ENCODE data around the gene SIGLEC6. TPM values are rescaled to one million over a fixed set of nuclear protein-coding genes. Genes with fewer than 3 reads are reported as not detected.

The SIGLEC6 gene
- total RNA-seq, 2 experiments from 2014 or later, result 0.29 TPM; not detected in 1

- Mint-ChIP-seq H3K27me3 (ENCODE audit: low read depth) (peaks cover 17% of the 10 kb centered on the region), H3K4me3 (peak overlapping the region; percentile 24), H3K27ac (peak overlapping the region; percentile 30), H3K9me3 (ENCODE audit: insufficient read depth) (no peaks in the 10 kb centered on the region), H3K4me1 (ENCODE audit: low read depth) (peaks cover 61% of the 10 kb centered on the region), H3K36me3 (ENCODE audit: low read depth) (no peaks in the 10 kb centered on the region)
- ATAC-seq (peak; percentile 41), DNase-seq (no peak)
- POLR2A ChIA-PET, result interaction anchor here (0.6 kb wide), 1 partner anchor 31 kb away, joined by 4 read pairs; no protein-coding TSS in a partner anchor
- CTCF ChIA-PET, result interaction anchor here (1.2 to 1.3 kb wide), 4 partner anchors 17 to 230 kb away, joined by 3 to 4 read pairs (median 3); no protein-coding TSS in a partner anchor
These were observed 16.1 kb upstream of the SIGLEC6 start for GRCh38 chr19:51547397-51548212.

GRCh38 chr19:51546650-51547396 lies 15.4 kb upstream of the SIGLEC6 start:
- peak overlapping the region; percentile 34 for H3K27ac Mint-ChIP-seq
- H3K4me3 Mint-ChIP-seq, result peak overlapping the region; percentile 24
- POLR2A ChIA-PET, result interaction anchor here (0.6 kb wide), 1 partner anchor 32 kb away, joined by 4 read pairs; no protein-coding TSS in a partner anchor
- DNase-seq, result no peak
- H3K36me3 Mint-ChIP-seq (ENCODE audit: low read depth), result no peaks in the 10 kb centered on the region
- ATAC-seq, result peak; percentile 76
- CTCF ChIA-PET, result interaction anchor here (1.2 to 1.3 kb wide), 3 partner anchors 16 to 231 kb away, joined by 3 read pairs; no protein-coding TSS in a partner anchor
- H3K4me1 Mint-ChIP-seq (ENCODE audit: low read depth), result peaks cover 54% of the 10 kb centered on the region
- no peaks in the 10 kb centered on the region for H3K9me3 Mint-ChIP-seq (ENCODE audit: insufficient read depth)
- H3K27me3 Mint-ChIP-seq (ENCODE audit: low read depth), result peaks cover 18% of the 10 kb centered on the region

- Mint-ChIP-seq H3K27ac (peak overlapping the region; percentile 34), H3K9me3 (ENCODE audit: insufficient read depth) (no peaks in the 10 kb centered on the region), H3K4me1 (ENCODE audit: low read depth) (peaks cover 47% of the 10 kb centered on the region), H3K27me3 (ENCODE audit: low read depth) (peaks cover 25% of the 10 kb centered on the region), H3K4me3 (peak overlapping the region; percentile 5), H3K36me3 (ENCODE audit: low read depth) (no peaks in the 10 kb centered on the region)
- DNase-seq (no peak), ATAC-seq (no peak)
- ChIA-PET POLR2A (no interaction called here), CTCF (interaction anchor here (1.3 kb wide), 1 partner anchor 231 kb away, joined by 3 read pairs; no protein-coding TSS in a partner anchor)
These were observed 14.7 kb upstream of the SIGLEC6 start for GRCh38 chr19:51546107-51546649.

- DNase-seq (peak; percentile 8), ATAC-seq (no peak)
- Mint-ChIP-seq H3K4me3 (no peak overlapping the region), H3K27ac (no peak overlapping the region), H3K27me3 (ENCODE audit: low read depth) (peaks cover 30% of the 10 kb centered on the region), H3K9me3 (ENCODE audit: insufficient read depth) (no peaks in the 10 kb centered on the region), H3K36me3 (ENCODE audit: low read depth) (no peaks in the 10 kb centered on the region), H3K4me1 (ENCODE audit: low read depth) (peaks cover 30% of the 10 kb centered on the region)
- POLR2A ChIA-PET, result no interaction called here
- CTCF ChIA-PET, result no interaction called here
These were observed 12.6 kb upstream of the SIGLEC6 start for GRCh38 chr19:51544038-51544437.

- peak; percentile 9 for DNase-seq
- Mint-ChIP-seq H3K4me1 (ENCODE audit: low read depth) (peaks cover 19% of the 10 kb centered on the region), H3K9me3 (ENCODE audit: insufficient read depth) (no peaks in the 10 kb centered on the region), H3K27ac (no peak overlapping the region), H3K36me3 (ENCODE audit: low read depth) (no peaks in the 10 kb centered on the region), H3K27me3 (ENCODE audit: low read depth) (peaks cover 36% of the 10 kb centered on the region), H3K4me3 (no peak overlapping the region)
- ChIA-PET POLR2A (no interaction called here), CTCF (no interaction called here)
- no peak for ATAC-seq
These were observed 11.2 kb upstream of the SIGLEC6 start for GRCh38 chr19:51542699-51543098.

- no peak for ATAC-seq
- Mint-ChIP-seq H3K36me3 (ENCODE audit: low read depth) (no peaks in the 10 kb centered on the region), H3K27me3 (ENCODE audit: low read depth) (peaks cover 39% of the 10 kb centered on the region), H3K4me1 (ENCODE audit: low read depth) (peaks cover 9% of the 10 kb centered on the region), H3K9me3 (ENCODE audit: insufficient read depth) (no peaks in the 10 kb centered on the region), H3K27ac (no peak overlapping the region), H3K4me3 (no peak overlapping the region)
- CTCF ChIA-PET, result no interaction called here
- no peak for DNase-seq
- POLR2A ChIA-PET, result no interaction called here
These were observed 10.2 kb upstream of the SIGLEC6 start for GRCh38 chr19:51541458-51542357.

- ATAC-seq, result no peak
- DNase-seq, result no peak
- Mint-ChIP-seq H3K27ac (no peak overlapping the region), H3K36me3 (ENCODE audit: low read depth) (no peaks in the 10 kb centered on the region), H3K27me3 (ENCODE audit: low read depth) (peaks cover 47% of the 10 kb centered on the region), H3K4me1 (ENCODE audit: low read depth) (no peaks in the 10 kb centered on the region), H3K9me3 (ENCODE audit: insufficient read depth) (no peaks in the 10 kb centered on the region), H3K4me3 (no peak overlapping the region)
- CTCF ChIA-PET, result no interaction called here
- POLR2A ChIA-PET, result no interaction called here
These were observed 8.4 kb upstream of the SIGLEC6 start for GRCh38 chr19:51539821-51540366.

GRCh38 chr19:51535535-51535934 lies 4.1 kb upstream of the SIGLEC6 start:
- no peaks in the 10 kb centered on the region for H3K9me3 Mint-ChIP-seq (ENCODE audit: insufficient read depth)
- no peak for DNase-seq
- POLR2A ChIA-PET, result no interaction called here
- H3K4me1 Mint-ChIP-seq (ENCODE audit: low read depth), result peaks cover 14% of the 10 kb centered on the region
- no peak for ATAC-seq
- no peaks in the 10 kb centered on the region for H3K36me3 Mint-ChIP-seq (ENCODE audit: low read depth)
- no peak overlapping the region for H3K4me3 Mint-ChIP-seq
- H3K27ac Mint-ChIP-seq, result no peak overlapping the region
- peaks cover 54% of the 10 kb centered on the region for H3K27me3 Mint-ChIP-seq (ENCODE audit: low read depth)
- CTCF ChIA-PET, result interaction anchor here (1.4 kb wide), 1 partner anchor 242 kb away, joined by 3 read pairs; no protein-coding TSS in a partner anchor

GRCh38 chr19:51530616-51531015 lies 854 bp downstream of the SIGLEC6 start:
- H3K36me3 Mint-ChIP-seq (ENCODE audit: low read depth), result no peaks in the 10 kb centered on the region
- peaks cover 14% of the 10 kb centered on the region for H3K4me1 Mint-ChIP-seq (ENCODE audit: low read depth)
- ChIA-PET POLR2A (no interaction called here), CTCF (interaction anchor here (0.8 kb wide), 1 partner anchor 17 kb away, joined by 3 read pairs; no protein-coding TSS in a partner anchor)
- H3K9me3 Mint-ChIP-seq (ENCODE audit: insufficient read depth), result no peaks in the 10 kb centered on the region
- H3K4me3 Mint-ChIP-seq, result no peak overlapping the region
- no peak overlapping the region for H3K27ac Mint-ChIP-seq
- no peak for DNase-seq
- no peak for ATAC-seq
- H3K27me3 Mint-ChIP-seq (ENCODE audit: low read depth), result peaks cover 51% of the 10 kb centered on the region

GRCh38 chr19:51529301-51529700 lies 2.2 kb downstream of the SIGLEC6 start:
- H3K4me1 Mint-ChIP-seq (ENCODE audit: low read depth), result peaks cover 14% of the 10 kb centered on the region
- no peaks in the 10 kb centered on the region for H3K36me3 Mint-ChIP-seq (ENCODE audit: low read depth)
- ChIA-PET CTCF (no interaction called here), POLR2A (no interaction called here)
- no peak for DNase-seq
- no peak overlapping the region for H3K27ac Mint-ChIP-seq
- ATAC-seq, result no peak
- peaks cover 39% of the 10 kb centered on the region for H3K27me3 Mint-ChIP-seq (ENCODE audit: low read depth)
- no peak overlapping the region for H3K4me3 Mint-ChIP-seq
- H3K9me3 Mint-ChIP-seq (ENCODE audit: insufficient read depth), result no peaks in the 10 kb centered on the region

GRCh38 chr19:51525651-51526050 lies 5.8 kb downstream of the SIGLEC6 start:
- DNase-seq (no peak), ATAC-seq (no peak)
- Mint-ChIP-seq H3K27me3 (ENCODE audit: low read depth) (peaks cover 26% of the 10 kb centered on the region), H3K9me3 (ENCODE audit: insufficient read depth) (no peaks in the 10 kb centered on the region), H3K4me1 (ENCODE audit: low read depth) (no peaks in the 10 kb centered on the region), H3K4me3 (no peak overlapping the region), H3K27ac (no peak overlapping the region), H3K36me3 (ENCODE audit: low read depth) (no peaks in the 10 kb centered on the region)
- POLR2A ChIA-PET, result no interaction called here
- CTCF ChIA-PET, result interaction anchor here (2.7 kb wide), 1 partner anchor 10 kb away, joined by 12 read pairs; no protein-coding TSS in a partner anchor

Measured in activated CD8-positive, alpha-beta T cell treated with anti-CD3 and anti-CD28 coated beads, Interleukin-2, amount 10 ng/mL, durations not matched to agents 7 days and 5 days (primary cell).